Common myeloid progenitor, CD34-positive (primary cell): ENCODE measurements around the gene PABPC1L.

Experiments
- CTCF ChIA-PET: fragments of 350-600 bp; sonication (Branson Sonifier 250); formaldehyde crosslinking; loops from one replicate; lab custom pipeline; 2021; ENCODE audit warnings: antibody characterized with exemption; lab: Charles Lee
- POLR2A ChIA-PET: fragments of 350-600 bp; sonication (Branson Sonifier 250); formaldehyde crosslinking; loops from one replicate; lab custom pipeline; 2021; ENCODE audit warnings: antibody characterized with exemption; lab: Charles Lee
- DNase-seq, 3 donors: peaks; one replicate each; pipeline versions ENCODE4 v3.0.0 to v3.0.0-alpha.2; 2013
- H3K27ac ChIP-seq, 2 experiments: 1 replicate in 1 of 2; 2 replicates in 1 of 2; pipeline ENCODE4 v1.7.0; 2013; ENCODE audit warnings: inconsistent platforms in 2 of 2, low read length in 2 of 2, mild to moderate bottlenecking in 2 of 2, low read depth in 1 of 2, moderate library complexity in 1 of 2; ENCODE audit not compliant: severe bottlenecking in 2 of 2, insufficient read depth in 1 of 2, poor library complexity in 1 of 2
- H3K27me3 ChIP-seq, 5 experiments: replicated peaks in 2 of 5; 1 replicate in 3 of 5; 2 replicates in 2 of 5; pipeline versions ENCODE4 v1.6.1 to v1.7.0; 2013; ENCODE audit warnings: low read length in 4 of 5, mild to moderate bottlenecking in 2 of 5, moderate library complexity in 2 of 5, inconsistent platforms in 1 of 5; ENCODE audit not compliant: insufficient read depth in 5 of 5, control insufficient read depth in 4 of 5
- H3K36me3 ChIP-seq, 4 experiments: 1 replicate in 2 of 4; 2 replicates in 2 of 4; pipeline versions ENCODE4 v1.6.1 to v1.7.0; 2013; ENCODE audit warnings: low read length in 3 of 4, control low read depth in 1 of 4, mild to moderate bottlenecking in 1 of 4; ENCODE audit not compliant: control insufficient read depth in 4 of 4, insufficient read depth in 4 of 4
- H3K4me1 ChIP-seq, 4 experiments: 1 replicate in 3 of 4; 2 replicates in 1 of 4; pipeline versions ENCODE4 v1.6.1 to v1.7.1; 2013; ENCODE audit warnings: low read length in 3 of 4, mild to moderate bottlenecking in 3 of 4, control low read depth in 1 of 4, inconsistent platforms in 1 of 4, moderate library complexity in 1 of 4; ENCODE audit not compliant: control insufficient read depth in 4 of 4, insufficient read depth in 4 of 4; ENCODE audit errors: control extremely low read depth in 1 of 4
- H3K4me3 ChIP-seq, 7 experiments: 1 replicate in 4 of 7; 2 replicates in 3 of 7; pipeline versions ENCODE4 v1.5.1 to v1.7.0; 2013; ENCODE audit warnings: mild to moderate bottlenecking in 7 of 7, low read length in 6 of 7, moderate library complexity in 6 of 7, inconsistent platforms in 2 of 7, low read depth in 2 of 7, control low read depth in 1 of 7; ENCODE audit not compliant: insufficient read depth in 4 of 7, control insufficient read depth in 1 of 7; ENCODE audit errors: extremely low read depth in 1 of 7
- H3K9me3 ChIP-seq, 5 experiments: 1 replicate in 4 of 5; 2 replicates in 1 of 5; pipeline versions ENCODE4 v1.6.1 to v1.7.1; 2013; ENCODE audit warnings: low read length in 4 of 5, mild to moderate bottlenecking in 2 of 5, inconsistent platforms in 1 of 5, low read depth in 1 of 5, moderate library complexity in 1 of 5; ENCODE audit not compliant: control insufficient read depth in 4 of 5, insufficient read depth in 2 of 5; ENCODE audit errors: control extremely low read depth in 1 of 5
- WGBS: methylation state at CpG from one replicate; pipeline ENCODE4 v1.1.5; 2013; ENCODE audit not compliant: insufficient coverage; 5-methylcytosine and 5-hydroxymethylcytosine counted together

PABPC1L gene

GRCh38 chr20:44983093-44983674 is 73.3 kb downstream of the PABPC1L start:
- H3K36me3 ChIP-seq = peaks cover 9 to 58% (median 31%) of the 10 kb centered on the region in 4 experiments
- no peak for DNase-seq
- no peaks in the 10 kb centered on the region for H3K27me3 ChIP-seq
- WGBS = 98% methylated on average over 7 of the region's 7 CpGs
- CTCF ChIA-PET = interaction anchor here (0.6 kb wide), 1 partner anchor 859 kb away, joined by 3 read pairs; no protein-coding TSS in a partner anchor
- H3K9me3 ChIP-seq = no peaks in the 10 kb centered on the region
- H3K27ac ChIP-seq = peak overlapping the region in 1 of 2 experiments; percentile 21
- POLR2A ChIA-PET = interaction anchor here (0.7 kb wide), 1 partner anchor 10 kb away, joined by 3 read pairs; no protein-coding TSS in a partner anchor
- peaks cover 16 to 33% (median 21%) of the 10 kb centered on the region in 4 experiments for H3K4me1 ChIP-seq
- no peak overlapping the region for H3K4me3 ChIP-seq

GRCh38 chr20:44988631-44989171 is 78.8 kb downstream of the PABPC1L start:
- Histone ChIP-seq H3K4me3 (no peak overlapping the region), H3K27ac (no peak overlapping the region), H3K36me3 (peaks cover 6 to 36% (median 22%) of the 10 kb centered on the region in 4 experiments), H3K27me3 (no peaks in the 10 kb centered on the region), H3K9me3 (no peaks in the 10 kb centered on the region), H3K4me1 (peaks cover 20 to 45% (median 31%) of the 10 kb centered on the region in 4 experiments)
- ChIA-PET POLR2A (no interaction called here), CTCF (interaction anchor here (1.3 kb wide), 1 partner anchor 66 kb away, joined by 3 read pairs; no protein-coding TSS in a partner anchor)
- WGBS = 100% methylated on average over 1 of the region's 1 CpG
- DNase-seq = no peak
